Measurements from ENCODE around the gene ERG.

Gene ERG

GRCh38 chr21:38430401-38430984 lies 67.8 kb downstream of the ERG start:
- DNase-seq = no peak

- DNase-seq = no peak
Measured at GRCh38 chr21:38429011-38429410, 69.3 kb downstream of the ERG start.

GRCh38 chr21:38428211-38428610 lies 70.1 kb downstream of the ERG start:
- no peak for DNase-seq

- no peak for DNase-seq
Measured at GRCh38 chr21:38424305-38425019, 73.8 kb downstream of the ERG start.

GRCh38 chr21:38422082-38422481 lies 76.2 kb downstream of the ERG start:
- DNase-seq = no peak

GRCh38 chr21:38420140-38420539 lies 78.1 kb downstream of the ERG start:
- no peak for DNase-seq

- no peak for DNase-seq
Measured at GRCh38 chr21:38417726-38418125, 80.6 kb downstream of the ERG start.

GRCh38 chr21:38416791-38417190 lies 81.5 kb downstream of the ERG start:
- no peak for DNase-seq

GRCh38 chr21:38413958-38414548 lies 84.2 kb downstream of the ERG start:
- DNase-seq = no peak

- DNase-seq = no peak
Measured at GRCh38 chr21:38410466-38410865, 87.8 kb downstream of the ERG start.

- no peak for DNase-seq
Measured at GRCh38 chr21:38409907-38410306, 88.4 kb downstream of the ERG start.

- no peak for DNase-seq
Measured at GRCh38 chr21:38404177-38404576, 94.1 kb downstream of the ERG start.

GRCh38 chr21:38402795-38403194 lies 95.5 kb downstream of the ERG start:
- no peak for DNase-seq

- no peak for DNase-seq
Measured at GRCh38 chr21:38402291-38402690, 96.0 kb downstream of the ERG start.

GRCh38 chr21:38401191-38401926 lies 96.9 kb downstream of the ERG start:
- DNase-seq = no peak

GRCh38 chr21:38400195-38400919 lies 97.9 kb downstream of the ERG start:
- no peak for DNase-seq

- DNase-seq = no peak
Measured at GRCh38 chr21:38399103-38399502, 99.2 kb downstream of the ERG start.

GRCh38 chr21:38396325-38396724 lies 102.0 kb downstream of the ERG start:
- DNase-seq = no peak

- no peak for DNase-seq
Measured at GRCh38 chr21:38395581-38395980, 102.7 kb downstream of the ERG start.

- no peak for DNase-seq
Measured at GRCh38 chr21:38392661-38393060, 105.6 kb downstream of the ERG start.

- DNase-seq = no peak
Measured at GRCh38 chr21:38389896-38390295, 108.4 kb downstream of the ERG start.

GRCh38 chr21:38389354-38389676 lies 109.0 kb downstream of the ERG start:
- DNase-seq = no peak
